GM23338 (cell line): Measurements from ENCODE around the gene RAET1G.

Experiments used
- CREB1 ChIP-seq: fragments of 250-450 bp; sonication (Bioruptor Pico); IDR thresholded peaks from 2 replicates; pipeline ENCODE4 v1.5.0; 2020; ENCODE audit warnings: low read depth, mild to moderate bottlenecking, moderate library complexity
- CTCF ChIP-seq, 2 experiments: fragments of 200-600 bp in 1 of 2; sonication (generic) in 1 of 2; conservative IDR thresholded peaks; 2 replicates each; pipeline versions ENCODE4 v1.5.1 to v1.6.1; 2016 to 2017; ENCODE audit warnings: antibody characterized with exemption in 2 of 2, low read depth in 2 of 2, mild to moderate bottlenecking in 2 of 2, moderate library complexity in 1 of 2
- ETS1 ChIP-seq: IDR thresholded peaks from 2 replicates; pipeline ENCODE4 v1.6.1; 2016; ENCODE audit warnings: antibody characterized with exemption
- EZH2 ChIP-seq: fragments of 200-600 bp; sonication (generic); IDR thresholded peaks from one replicate; pipeline ENCODE4 v1.8.0; 2017; ENCODE audit warnings: antibody characterized with exemption, mild to moderate bottlenecking, low read depth; ENCODE audit not compliant: unreplicated experiment
- EZH2phosphoT487 ChIP-seq: fragments of 200-600 bp; sonication (generic); IDR thresholded peaks from one replicate; pipeline ENCODE4 v1.8.1; 2018; ENCODE audit warnings: antibody characterized with exemption; ENCODE audit not compliant: unreplicated experiment
- JUNB ChIP-seq: IDR thresholded peaks from one replicate; pipeline ENCODE4 v1.6.1; 2016; ENCODE audit warnings: antibody characterized with exemption; ENCODE audit not compliant: unreplicated experiment
- NANOG ChIP-seq: IDR thresholded peaks from 2 replicates; pipeline ENCODE4 v1.6.1; 2016; ENCODE audit warnings: antibody characterized with exemption, borderline replicate concordance
- POLR2AphosphoS5 ChIP-seq: IDR thresholded peaks from 2 replicates; pipeline ENCODE4 v1.6.1; 2016; ENCODE audit warnings: antibody characterized with exemption, low read depth
- REST ChIP-seq: IDR thresholded peaks from one replicate; pipeline ENCODE4 v1.6.1; 2018; ENCODE audit warnings: antibody characterized with exemption; ENCODE audit not compliant: unreplicated experiment
- ZNF114 ChIP-seq: fragments of 250-450 bp; sonication (Bioruptor Pico); IDR thresholded peaks from 2 replicates; pipeline ENCODE4 v1.5.0; 2020; ENCODE audit warnings: mild to moderate bottlenecking, moderate library complexity
- ZNF331 ChIP-seq: fragments of 250-450 bp; sonication (Bioruptor Pico); IDR thresholded peaks from 2 replicates; pipeline ENCODE4 v1.5.0; 2020; ENCODE audit warnings: low read depth, mild to moderate bottlenecking, moderate library complexity
- ZNF462 ChIP-seq: fragments of 250-450 bp; sonication (Bioruptor Pico); IDR thresholded peaks from 2 replicates; pipeline ENCODE4 v1.5.0; 2020; ENCODE audit warnings: mild to moderate bottlenecking, moderate library complexity

GRCh38 chr6:149903938-149904611 lies 18.8 kb downstream of the RAET1G start:
- TF ChIP-seq CTCF (conservative IDR thresholded peaks at IDR 0.05; ENCODE audit: low read depth in 2 of 2) (0 out of 4 replicates have a peak, but pooled peaks of 1 of the 2 experiments have one; percentile 0), REST (no peak), POLR2AphosphoS5 (no peak), EZH2 (no peak), EZH2phosphoT487 (no peak), NANOG (no peak), CREB1 (CRISPR knock-in tag) (no peak), JUNB (no peak), ZNF114 (no peak), ZNF331 (CRISPR knock-in tag) (no peak), ETS1 (no peak), ZNF462 (CRISPR knock-in tag) (no peak)
